GM19099 (cell line): ENCODE results near the gene FHL3.

Source experiments
- POLR2A ChIP-seq: IDR thresholded peaks from 3 replicates; pipeline ENCODE4 v1.6.1; 2011; ENCODE audit warnings: low read depth; ENCODE audit not compliant: insufficient read length; ENCODE audit errors: extremely low read depth

The FHL3 gene

GRCh38 chr1:38041936-38042834 is 36.9 kb upstream of the FHL3 start:
- no peak for TF ChIP-seq POLR2A

- no peak for TF ChIP-seq POLR2A
Measured at GRCh38 chr1:38039331-38040088, 34.2 kb upstream of the FHL3 start.

- no peak for TF ChIP-seq POLR2A
Measured at GRCh38 chr1:38038861-38039260, 33.5 kb upstream of the FHL3 start.

GRCh38 chr1:38037221-38037939 is 32.1 kb upstream of the FHL3 start:
- no peak for TF ChIP-seq POLR2A

GRCh38 chr1:38034871-38035270 is 29.6 kb upstream of the FHL3 start:
- TF ChIP-seq POLR2A = no peak

GRCh38 chr1:38031513-38031866 is 26.2 kb upstream of the FHL3 start:
- TF ChIP-seq POLR2A = no peak

GRCh38 chr1:38030596-38031512 is 25.5 kb upstream of the FHL3 start:
- TF ChIP-seq POLR2A = no peak

- TF ChIP-seq POLR2A = peak; percentile 26
Measured at GRCh38 chr1:38029685-38030511, 24.6 kb upstream of the FHL3 start.

- no peak for TF ChIP-seq POLR2A
Measured at GRCh38 chr1:38029081-38029681, 23.9 kb upstream of the FHL3 start.

- no peak for TF ChIP-seq POLR2A
Measured at GRCh38 chr1:38028671-38029070, 23.4 kb upstream of the FHL3 start.

- TF ChIP-seq POLR2A = peak; percentile 39
Measured at GRCh38 chr1:38028105-38028591, 22.8 kb upstream of the FHL3 start.

- TF ChIP-seq POLR2A = no peak
Measured at GRCh38 chr1:38027201-38028104, 22.1 kb upstream of the FHL3 start.

GRCh38 chr1:38026592-38027200 is 21.4 kb upstream of the FHL3 start:
- no peak for TF ChIP-seq POLR2A
